Thoracic aorta (tissue), 2 donors: ENCODE data around the gene SLC22A2. TPM values are rescaled to one million over a fixed set of nuclear protein-coding genes. Genes with fewer than 3 reads are reported as not detected.

Experiments
- ATAC-seq: fragments of 150-250 bp; one replicate; pipeline ENCODE4 v1.8.0; 2017; ENCODE audit warnings: low read depth; ENCODE audit not compliant: insufficient number of reproducible peaks, low FRiP score
- DNase-seq: peaks from one replicate; pipeline ENCODE4 v3.0.0-alpha.2; 2020; ENCODE audit warnings: low spot score
- H3K27ac ChIP-seq, 2 donors: fragments of 200-600 bp; sonication (generic); 1 replicate in 1 of 2; 2 replicates in 1 of 2; pipeline ENCODE4 v1.5.1; 2016; ENCODE audit warnings: mild to moderate bottlenecking in 2 of 2, moderate library complexity in 2 of 2
- H3K27me3 ChIP-seq: fragments of 200-600 bp; sonication (generic); replicated peaks from 2 replicates; pipeline ENCODE4 v1.6.0; 2016; ENCODE audit warnings: mild to moderate bottlenecking; ENCODE audit not compliant: insufficient read depth
- H3K36me3 ChIP-seq: fragments of 200-600 bp; sonication (generic); one replicate; pipeline ENCODE4 v1.5.1; 2016
- H3K4me1 ChIP-seq, 2 donors: fragments of 200-600 bp; sonication (generic); 1 replicate in 1 of 2; 2 replicates in 1 of 2; pipeline versions ENCODE4 v1.5.1 to v1.6.0; 2016; ENCODE audit warnings: low read depth in 2 of 2, mild to moderate bottlenecking in 1 of 2; ENCODE audit not compliant: control insufficient read depth in 1 of 2
- H3K4me3 ChIP-seq: fragments of 200-600 bp; sonication (generic); 2 replicates; pipeline ENCODE4 v1.5.1; 2016; ENCODE audit warnings: mild to moderate bottlenecking
- H3K9me3 ChIP-seq: fragments of 200-600 bp; sonication (generic); 2 replicates; pipeline ENCODE4 v1.5.1; 2016
- total RNA-seq, 2 donors: library from RNA; depleted of rRNA; stranded (reverse); fragments of >200 nt; gene quantifications; one replicate each; pipeline versions ENCODE4 v1.1.0 to v1.2.3, GENCODE V29; 2016
- TF ChIP-seq, protein P1 (sequence below): fragments of 200-600 bp; sonication (generic); IDR thresholded peaks from one replicate; pipeline ENCODE4 v1.5.1; 2019; ENCODE audit warnings: antibody characterized with exemption

Gene SLC22A2
- total RNA-seq, 2 donors from 2014 or later, result not detected

DNA sequence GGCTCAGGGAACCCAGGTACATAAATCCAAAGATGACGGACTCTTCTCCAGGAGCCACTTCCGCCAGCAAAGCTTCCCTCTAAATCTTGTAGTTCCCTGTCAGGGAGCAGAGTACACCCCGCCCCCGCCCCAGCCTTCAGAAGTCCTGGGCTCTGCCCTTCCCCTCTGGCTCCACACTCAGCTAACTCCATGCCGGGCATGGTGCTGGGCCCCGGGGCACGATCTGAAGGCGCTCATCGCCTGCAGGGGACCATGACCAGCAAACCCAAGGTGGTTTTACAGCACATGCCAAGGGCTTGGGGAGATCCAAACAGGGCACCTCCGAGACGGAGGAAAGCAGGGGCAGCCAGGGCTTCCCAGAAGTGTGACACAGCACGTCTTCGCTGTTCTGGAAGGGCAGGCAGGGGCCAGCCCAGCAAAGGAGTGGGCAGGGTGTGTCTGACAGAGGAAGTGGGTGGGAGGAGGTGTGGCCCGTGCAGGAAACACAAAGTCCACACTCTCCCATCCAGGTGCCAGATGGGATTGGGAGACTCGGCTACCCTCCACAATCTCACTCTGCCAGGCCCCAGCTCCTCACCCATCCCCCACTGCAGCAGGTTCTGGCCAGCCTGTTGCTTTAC lies 41.6 kb upstream of the SLC22A2 start:
- no peak overlapping the region for H3K4me3 ChIP-seq
- H3K4me1 ChIP-seq, result peaks cover 14 to 47% of the 10 kb centered on the region in 2 donors
- no peaks in the 10 kb centered on the region for H3K9me3 ChIP-seq
- peak overlapping the region; percentile 60 to 66 for H3K27ac ChIP-seq
- H3K36me3 ChIP-seq, result no peaks in the 10 kb centered on the region
- H3K27me3 ChIP-seq, result no peaks in the 10 kb centered on the region
- no peak for DNase-seq
- ATAC-seq, result no peak
- TF ChIP-seq, protein P1, sequence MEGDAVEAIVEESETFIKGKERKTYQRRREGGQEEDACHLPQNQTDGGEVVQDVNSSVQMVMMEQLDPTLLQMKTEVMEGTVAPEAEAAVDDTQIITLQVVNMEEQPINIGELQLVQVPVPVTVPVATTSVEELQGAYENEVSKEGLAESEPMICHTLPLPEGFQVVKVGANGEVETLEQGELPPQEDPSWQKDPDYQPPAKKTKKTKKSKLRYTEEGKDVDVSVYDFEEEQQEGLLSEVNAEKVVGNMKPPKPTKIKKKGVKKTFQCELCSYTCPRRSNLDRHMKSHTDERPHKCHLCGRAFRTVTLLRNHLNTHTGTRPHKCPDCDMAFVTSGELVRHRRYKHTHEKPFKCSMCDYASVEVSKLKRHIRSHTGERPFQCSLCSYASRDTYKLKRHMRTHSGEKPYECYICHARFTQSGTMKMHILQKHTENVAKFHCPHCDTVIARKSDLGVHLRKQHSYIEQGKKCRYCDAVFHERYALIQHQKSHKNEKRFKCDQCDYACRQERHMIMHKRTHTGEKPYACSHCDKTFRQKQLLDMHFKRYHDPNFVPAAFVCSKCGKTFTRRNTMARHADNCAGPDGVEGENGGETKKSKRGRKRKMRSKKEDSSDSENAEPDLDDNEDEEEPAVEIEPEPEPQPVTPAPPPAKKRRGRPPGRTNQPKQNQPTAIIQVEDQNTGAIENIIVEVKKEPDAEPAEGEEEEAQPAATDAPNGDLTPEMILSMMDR, result no peak

DNA sequence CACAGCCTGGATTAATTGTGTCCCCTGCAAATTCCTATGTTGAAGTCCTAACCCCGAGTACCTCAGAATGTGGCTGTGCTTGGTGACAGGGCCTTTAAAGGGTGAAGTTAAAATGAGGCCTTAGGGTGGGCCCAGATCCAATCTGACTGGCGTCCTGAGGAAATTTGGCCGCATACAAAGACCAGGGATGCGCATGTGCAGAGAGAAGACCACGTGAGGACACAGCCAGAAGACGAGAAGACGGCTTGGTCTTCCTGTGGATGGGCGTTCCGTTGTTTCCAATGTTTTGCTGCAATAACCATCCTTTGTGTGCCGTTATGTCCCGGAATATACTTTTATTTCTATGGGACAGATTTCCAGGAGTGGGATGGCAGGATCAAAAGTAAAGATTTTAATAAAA lies 40.9 kb upstream of the SLC22A2 start:
- H3K4me1 ChIP-seq, result peaks cover 14 to 47% of the 10 kb centered on the region in 2 donors
- TF ChIP-seq, protein P1, result no peak
- no peaks in the 10 kb centered on the region for H3K9me3 ChIP-seq
- no peaks in the 10 kb centered on the region for H3K36me3 ChIP-seq
- no peak overlapping the region for H3K4me3 ChIP-seq
- H3K27me3 ChIP-seq, result no peaks in the 10 kb centered on the region
- DNase-seq, result no peak
- no peak for ATAC-seq
- peak overlapping the region; percentile 60 to 66 for H3K27ac ChIP-seq

- ATAC-seq, result no peak
- peak overlapping the region; percentile 46 to 64 for H3K27ac ChIP-seq
- H3K27me3 ChIP-seq, result no peaks in the 10 kb centered on the region
- peak overlapping the region; percentile 6 for H3K4me3 ChIP-seq
- peaks cover 14 to 61% of the 10 kb centered on the region in 2 donors for H3K4me1 ChIP-seq
- H3K36me3 ChIP-seq, result no peaks in the 10 kb centered on the region
- TF ChIP-seq, protein P1, result no peak
- DNase-seq, result no peak
- H3K9me3 ChIP-seq, result no peaks in the 10 kb centered on the region
These were observed 39.5 kb upstream of the SLC22A2 start for GRCh38 chr6:160298121-160298520.

DNA sequence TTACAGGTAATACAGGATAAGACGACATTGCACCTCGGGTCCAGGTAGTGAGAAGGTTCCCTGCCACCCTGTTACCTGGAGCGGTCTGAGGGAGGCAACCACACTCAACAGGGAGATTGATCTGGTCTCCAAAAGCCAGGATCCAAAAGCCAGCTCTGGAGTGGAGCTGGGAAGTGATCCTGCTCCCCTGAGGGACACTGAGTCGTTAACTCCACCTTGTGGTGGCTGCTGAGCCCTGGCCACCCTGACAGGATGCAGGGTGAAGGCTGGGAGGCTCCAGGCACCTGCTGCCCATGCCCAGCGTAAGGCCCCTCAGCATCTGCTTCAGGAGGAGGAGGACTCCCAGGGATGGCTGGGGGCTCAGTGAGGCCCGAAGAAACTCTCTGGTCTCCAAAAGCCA lies 38.7 kb upstream of the SLC22A2 start:
- Histone ChIP-seq H3K36me3 (no peaks in the 10 kb centered on the region), H3K4me1 (peaks cover 14 to 65% of the 10 kb centered on the region in 2 donors), H3K9me3 (no peaks in the 10 kb centered on the region), H3K4me3 (no peak overlapping the region), H3K27me3 (no peaks in the 10 kb centered on the region), H3K27ac (peak overlapping the region in 1 of 2 donors; percentile 64)
- ATAC-seq (no peak), DNase-seq (no peak)
- TF ChIP-seq, protein P1, result no peak

DNA sequence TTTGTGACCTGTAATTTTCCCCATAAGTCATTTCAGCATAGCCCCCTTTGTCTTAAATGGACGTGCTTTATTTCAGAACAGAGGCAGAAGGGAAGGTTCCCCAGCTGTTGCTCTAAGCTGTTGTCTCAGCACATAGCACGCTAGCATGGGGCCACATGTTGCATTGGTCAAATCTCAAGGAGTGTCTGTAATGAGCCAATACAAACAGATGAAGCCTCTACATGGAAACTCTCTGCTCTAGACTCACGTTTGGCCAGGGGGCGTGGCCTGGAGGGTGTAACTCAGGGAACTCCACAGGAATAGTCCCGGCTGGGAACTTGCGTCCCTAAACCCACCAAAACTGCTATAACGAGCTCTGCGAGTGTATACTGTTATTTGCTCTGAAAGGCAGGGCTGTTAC lies 35.2 kb upstream of the SLC22A2 start:
- Histone ChIP-seq H3K27me3 (no peaks in the 10 kb centered on the region), H3K27ac (no peak overlapping the region), H3K36me3 (no peaks in the 10 kb centered on the region), H3K4me3 (peak overlapping the region; percentile 5), H3K4me1 (peaks cover 5 to 39% of the 10 kb centered on the region in 2 donors), H3K9me3 (no peaks in the 10 kb centered on the region)
- TF ChIP-seq, protein P1, result no peak
- DNase-seq (no peak), ATAC-seq (no peak)
